GM19324 (cell line): ENCODE results near the gene STAT1.

ENCODE experiments used
- ATAC-seq: cut with Tn5 transposase; IDR thresholded peaks from one replicate; pipeline ENCODE4 v1.9.1; 2021; ENCODE audit warnings: mild to moderate bottlenecking, moderate library complexity; ENCODE audit not compliant: unreplicated experiment, low FRiP score

Gene STAT1

GRCh38 chr2:190986221-190986953, 27.6 kb downstream of the STAT1 start:
- no peak for ATAC-seq

- no peak for ATAC-seq
Measured at GRCh38 chr2:190984595-190984994, 29.4 kb downstream of the STAT1 start.

DNA sequence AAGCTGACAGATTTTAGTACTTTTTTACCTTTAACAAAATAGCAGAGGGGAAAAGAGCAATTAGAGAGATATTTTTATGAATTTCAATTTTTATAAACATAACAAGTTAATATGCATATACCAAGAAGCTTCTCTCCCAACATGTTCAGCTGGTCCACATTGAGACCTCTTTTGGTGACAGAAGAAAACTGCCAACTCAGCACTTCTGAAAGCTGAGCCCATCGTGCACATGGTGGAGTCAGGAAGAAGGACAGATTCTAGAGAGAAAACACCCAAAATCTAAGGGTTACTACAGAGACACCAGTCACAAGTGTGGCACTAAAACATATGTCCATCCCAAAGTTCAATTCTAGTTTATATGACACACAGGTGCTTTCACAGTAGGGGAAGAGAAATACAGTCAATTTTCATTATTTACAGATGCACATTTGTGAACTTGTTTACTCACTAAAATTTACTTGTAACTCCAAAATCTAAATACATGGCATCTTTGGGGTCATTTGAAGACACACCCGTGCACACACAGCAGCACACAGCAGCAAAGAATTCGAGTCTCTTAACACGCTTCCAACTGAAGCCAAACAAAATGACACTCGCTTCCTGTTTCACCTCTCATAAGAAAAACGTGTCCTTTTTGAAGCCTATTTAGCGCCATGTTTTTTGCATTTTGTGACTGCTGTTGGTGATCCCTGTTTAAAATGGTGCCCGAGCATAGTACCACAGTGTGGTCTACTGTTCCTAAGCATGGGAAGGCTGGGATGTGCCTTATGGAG, 31.5 kb downstream of the STAT1 start:
- no peak for ATAC-seq

- no peak for ATAC-seq
Measured at GRCh38 chr2:190981733-190982132, 32.2 kb downstream of the STAT1 start.

DNA sequence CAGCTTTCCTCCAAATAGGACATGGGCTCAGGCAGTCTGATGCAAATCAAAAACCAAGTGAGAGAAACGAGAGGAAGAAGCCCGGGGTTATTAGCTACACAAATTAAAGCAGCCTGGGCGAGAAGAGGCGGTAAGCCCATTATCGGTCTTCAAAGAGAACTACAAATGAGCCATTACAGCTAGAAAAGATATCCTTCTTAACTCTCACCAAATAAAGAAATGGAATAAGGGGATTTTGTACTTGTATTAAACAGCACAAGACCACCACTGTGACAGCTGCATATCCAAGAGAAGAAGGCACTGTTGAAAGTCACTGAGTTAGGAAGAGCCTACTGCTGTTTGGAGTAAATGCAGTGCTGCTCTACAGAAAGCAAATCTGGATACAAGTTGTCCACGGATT, 32.6 kb downstream of the STAT1 start:
- ATAC-seq = no peak

GRCh38 chr2:190980630-190981209, 33.3 kb downstream of the STAT1 start:
- no peak for ATAC-seq

GRCh38 chr2:190979906-190980629, 33.9 kb downstream of the STAT1 start:
- ATAC-seq = no peak

DNA sequence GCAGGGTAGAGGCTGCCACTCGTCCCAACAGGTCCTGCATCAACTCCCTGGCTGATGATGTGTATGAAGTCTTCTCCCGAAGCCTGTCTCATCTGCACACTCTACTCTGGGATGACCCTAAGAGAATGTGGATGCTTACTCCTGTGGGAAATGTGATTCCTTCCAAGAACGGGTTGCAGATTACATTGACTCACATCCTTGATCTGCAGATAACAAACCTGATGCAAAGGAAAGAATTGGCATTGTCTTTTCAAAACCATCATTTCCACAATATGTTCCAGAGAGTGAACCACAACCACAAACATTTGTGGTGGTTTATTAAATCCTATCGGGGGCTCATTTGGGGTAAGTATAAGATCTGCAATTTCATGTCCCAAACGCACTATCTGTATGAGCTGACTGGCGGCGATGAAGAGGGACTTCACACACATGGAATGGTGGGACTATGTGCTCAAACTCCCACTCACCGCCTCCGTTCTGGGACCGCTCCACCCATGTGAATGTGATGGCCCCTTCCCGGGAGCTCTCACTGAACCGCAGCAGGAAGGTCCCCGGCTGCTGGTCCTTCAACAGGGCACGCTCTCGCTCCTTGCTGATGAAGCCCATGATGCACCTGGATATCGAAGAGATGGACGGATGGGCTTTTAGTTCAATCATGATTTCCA, 35.5 kb downstream of the STAT1 start:
- ATAC-seq = no peak

DNA sequence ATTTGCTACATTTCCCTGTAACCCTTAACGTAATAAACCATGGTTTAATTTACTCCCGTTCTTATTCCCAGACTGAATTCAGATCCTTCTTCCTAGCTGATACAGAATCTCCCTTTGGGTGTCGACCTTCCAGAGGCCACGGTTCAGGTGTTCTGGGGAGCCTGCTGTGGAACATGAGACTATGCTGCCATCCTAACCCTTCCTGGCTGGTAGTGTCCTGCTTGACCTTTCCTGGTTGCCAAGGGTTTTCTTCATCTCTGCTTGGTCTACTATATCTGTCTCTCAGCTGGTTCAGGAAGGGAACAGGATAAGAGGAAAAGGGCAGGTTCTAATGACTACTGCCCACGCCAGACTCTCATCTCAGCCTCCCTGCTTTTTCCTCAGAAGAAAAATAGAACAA, 36.5 kb downstream of the STAT1 start:
- no peak for ATAC-seq

GRCh38 chr2:190976521-190976920, 37.5 kb downstream of the STAT1 start:
- no peak for ATAC-seq

DNA sequence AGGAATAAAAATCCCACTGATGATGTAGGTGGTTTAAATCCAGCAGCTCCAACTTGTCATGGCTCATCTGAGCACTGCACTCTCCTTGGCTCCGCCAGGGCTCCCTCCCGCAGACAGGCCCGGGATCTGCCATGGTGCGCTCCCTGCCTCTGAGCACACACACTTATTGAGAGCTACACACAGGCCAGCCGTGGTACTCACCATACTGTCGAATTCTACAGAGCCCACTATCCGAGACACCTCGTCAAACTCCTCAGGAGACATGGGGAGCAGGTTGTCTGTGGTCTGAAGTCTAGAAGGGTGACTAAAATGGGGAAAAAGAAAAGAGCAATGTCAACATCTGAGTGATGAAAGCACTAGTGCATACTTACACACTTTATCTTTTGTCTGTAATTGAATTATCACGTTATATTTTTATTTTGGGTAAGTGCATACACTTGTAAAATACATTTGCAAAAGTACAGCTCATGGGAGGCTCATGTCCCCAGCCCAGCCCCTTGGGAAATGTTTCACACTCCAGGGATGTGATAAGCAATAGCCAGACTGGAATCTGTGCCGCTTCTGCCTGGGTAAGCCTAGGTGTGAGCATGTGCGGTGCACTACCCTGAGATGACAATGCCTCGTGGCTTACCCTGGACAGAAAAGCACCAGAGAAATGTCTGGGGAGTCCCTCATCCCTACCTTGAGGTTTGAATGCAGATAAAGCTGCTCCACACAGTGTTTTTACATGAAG, 39.2 kb downstream of the STAT1 start:
- ATAC-seq = no peak

DNA sequence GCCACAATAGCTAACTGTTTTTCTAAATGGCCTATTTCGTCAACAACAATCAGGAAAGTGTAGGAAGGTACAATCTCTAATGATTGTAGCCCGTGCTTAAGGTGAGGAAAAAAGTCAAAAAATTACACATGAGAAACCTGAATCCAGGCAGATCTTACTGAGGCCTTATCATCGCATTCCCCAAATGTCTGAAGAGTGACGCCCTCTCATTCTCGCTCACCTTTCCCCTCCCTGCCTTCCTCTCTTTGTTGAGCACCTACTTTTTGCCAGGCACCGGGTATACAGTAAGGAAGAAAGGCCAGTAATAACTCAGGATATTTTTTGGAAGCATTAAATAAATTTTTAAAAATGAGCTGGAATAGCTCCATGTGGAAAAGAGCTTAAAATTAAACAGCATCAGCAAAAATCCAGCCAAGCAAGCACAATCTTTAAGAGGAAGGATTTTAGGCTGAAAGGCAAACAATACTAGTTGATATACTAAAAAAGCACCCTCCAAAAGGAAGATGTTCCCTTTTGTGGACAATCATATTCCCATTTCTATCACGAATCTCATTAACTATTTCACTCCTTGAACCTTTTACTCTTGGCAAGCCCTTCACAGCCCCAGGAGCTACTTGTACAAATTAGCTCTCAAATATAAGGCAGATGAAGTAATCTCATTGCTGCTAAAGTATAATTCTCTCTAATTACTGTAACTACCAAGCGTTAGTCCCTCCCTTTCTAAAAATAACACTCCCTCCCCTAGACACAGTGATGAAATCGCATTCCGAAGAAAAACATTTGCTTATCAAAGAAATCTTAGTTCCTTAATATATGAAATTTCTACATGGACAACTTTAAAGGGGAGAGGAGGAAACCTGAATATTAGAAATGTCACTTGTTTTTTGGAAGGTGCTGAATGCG, 40.0 kb downstream of the STAT1 start:
- ATAC-seq = no peak

GRCh38 chr2:190973262-190973661, 40.7 kb downstream of the STAT1 start:
- ATAC-seq = no peak

- no peak for ATAC-seq
Measured at GRCh38 chr2:190972846-190973245, 41.1 kb downstream of the STAT1 start.

- no peak for ATAC-seq
Measured at GRCh38 chr2:190972213-190972612, 41.8 kb downstream of the STAT1 start.

GRCh38 chr2:190970873-190971506, 43.0 kb downstream of the STAT1 start:
- no peak for ATAC-seq

- no peak for ATAC-seq
Measured at GRCh38 chr2:190970160-190970559, 43.8 kb downstream of the STAT1 start.

DNA sequence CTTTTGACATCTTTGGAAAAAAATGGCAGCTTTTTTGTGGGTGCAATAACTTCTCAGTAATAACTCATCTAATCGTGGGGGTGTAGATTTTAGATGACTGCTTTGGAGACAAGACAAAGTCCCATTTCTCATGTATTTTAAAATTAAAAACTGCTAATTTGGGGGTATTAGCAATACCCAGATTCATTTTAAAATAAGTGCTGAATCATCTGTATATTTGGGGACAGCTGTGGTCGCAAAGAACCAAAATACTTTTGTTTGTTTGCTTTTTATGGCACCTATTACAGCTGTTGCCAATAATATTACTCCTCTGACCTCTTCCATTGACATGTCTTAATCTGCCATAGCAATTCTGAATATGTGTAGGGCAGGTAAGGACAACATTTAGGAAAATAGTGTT, 45.4 kb downstream of the STAT1 start:
- no peak for ATAC-seq
